ENCODE measurements around the gene ITGB2. TPM values are rescaled to one million over a fixed set of nuclear protein-coding genes. Genes with fewer than 3 reads are reported as not detected.

ITGB2 gene
- total RNA-seq, 1 experiment from 2014 or later = 1.5 TPM

- H3K4me3 ChIP-seq (replicated peaks in 1 of 2; ENCODE audit: low read depth in 1 of 2, low read length in 2 of 2) = no peak overlapping the region
- no peaks in the 10 kb centered on the region for H3K9me3 ChIP-seq (ENCODE audit: control insufficient read depth in 1 of 2, insufficient read depth in 1 of 2, low read depth in 1 of 2, low read length in 2 of 2)
- ATAC-seq = no peak
- H3K4me1 ChIP-seq (ENCODE audit: control insufficient read depth in 1 of 2, insufficient read depth in 2 of 2, low read length in 2 of 2) = peaks cover 10 to 17% of the 10 kb centered on the region in 2 experiments; a peak in 3 of 4 replicates
- H3K9ac ChIP-seq (ENCODE audit: low read length) = no peak overlapping the region
- POLR2A ChIA-PET = no interaction called here
- no TSS peak for BruUV-seq (replicated peaks)
- TF ChIP-seq POLR2AphosphoS5 (IDR thresholded peaks at IDR 0.05; ENCODE audit: low read depth, low read length) (no peak), CEBPB (IDR thresholded peaks at IDR 0.05; ENCODE audit: low read depth) (no peak), SIN3A (IDR thresholded peaks at IDR 0.05; ENCODE audit: low read depth) (no peak), ZNF274 (IDR thresholded peaks at IDR 0.05; ENCODE audit: low read depth, low read length) (no peak), EZH2 (IDR thresholded peaks at IDR 0.05) (no peak)
- DNase-seq (ENCODE audit: low read depth, low spot score) = no peak
- no peak overlapping the region for H3K4me2 ChIP-seq (ENCODE audit: low read length)
- peaks cover 12% of the 10 kb centered on the region; the same call in 1 of the 2 replicates for H3K79me2 ChIP-seq (ENCODE audit: insufficient read depth, low read length)
- H3K36me3 ChIP-seq (ENCODE audit: control insufficient read depth in 1 of 2, insufficient read depth in 2 of 2, low read length in 2 of 2) = peaks cover 11 to 20% of the 10 kb centered on the region in 2 experiments; a peak in 3 of 4 replicates
- intact Hi-C loops (cut with micrococcal nuclease) = no loop called here
- CTCF ChIA-PET = no interaction called here
- H3K9me2 ChIP-seq (ENCODE audit: insufficient read depth) = no peaks in the 10 kb centered on the region
- H3K27me3 ChIP-seq (ENCODE audit: insufficient read depth, low read length) = no peaks in the 10 kb centered on the region
- H2AFZ ChIP-seq (ENCODE audit: low read depth, low read length, poor library complexity, severe bottlenecking) = no peak overlapping the region
- H3K27ac ChIP-seq (ENCODE audit: low read depth, low read length) = no peak overlapping the region
- no peaks in the 10 kb centered on the region for H4K20me1 ChIP-seq (ENCODE audit: insufficient read depth)
- RAD21 ChIA-PET (ENCODE audit: low non-redundant PET in 1 of 2, low total read pairs in 2 of 2, uncharacterized antibody in 2 of 2, unreplicated experiment in 2 of 2) = no interaction called here
Observed at GRCh38 chr21:44848821-44849521, 71.7 kb downstream of the ITGB2 start.

GRCh38 chr21:44847261-44848056 is 73.2 kb downstream of the ITGB2 start:
- TF ChIP-seq POLR2AphosphoS5 (IDR thresholded peaks at IDR 0.05; ENCODE audit: low read depth, low read length) = no peak
- TF ChIP-seq EZH2phosphoT487 (IDR thresholded peaks at IDR 0.05; ENCODE audit: borderline replicate concordance) = no peak
- Histone ChIP-seq H3K9ac (ENCODE audit: low read length) (no peak overlapping the region), H4K20me1 (ENCODE audit: insufficient read depth) (no peaks in the 10 kb centered on the region), H2AFZ (ENCODE audit: low read depth, low read length, poor library complexity, severe bottlenecking) (no peak overlapping the region), H3K27me3 (ENCODE audit: insufficient read depth, low read length) (no peaks in the 10 kb centered on the region), H3K4me3 (replicated peaks in 1 of 2; ENCODE audit: low read depth in 1 of 2, low read length in 2 of 2) (no peak overlapping the region), H3K4me2 (ENCODE audit: low read length) (no peak overlapping the region), H3K4me1 (ENCODE audit: control insufficient read depth in 1 of 2, insufficient read depth in 2 of 2, low read length in 2 of 2) (peaks cover 10 to 17% of the 10 kb centered on the region in 2 experiments; a peak in 3 of 4 replicates), H3K79me2 (ENCODE audit: insufficient read depth, low read length) (0 out of 2 replicates have a peak, but pooled peaks cover under 1% of the 10 kb centered on the region), H3K9me2 (ENCODE audit: insufficient read depth) (no peaks in the 10 kb centered on the region), H3K36me3 (ENCODE audit: control insufficient read depth in 1 of 2, insufficient read depth in 2 of 2, low read length in 2 of 2) (peaks cover 5 to 19% of the 10 kb centered on the region in 2 experiments; a peak in 2 of 4 replicates), H3K9me3 (ENCODE audit: control insufficient read depth in 1 of 2, insufficient read depth in 1 of 2, low read depth in 1 of 2, low read length in 2 of 2) (no peaks in the 10 kb centered on the region), H3K27ac (ENCODE audit: low read depth, low read length) (no peak overlapping the region)
- intact Hi-C loops (cut with micrococcal nuclease) = no loop called here
- ChIA-PET POLR2A (no interaction called here), CTCF (no interaction called here), RAD21 (ENCODE audit: low non-redundant PET in 1 of 2, low total read pairs in 2 of 2, uncharacterized antibody in 2 of 2, unreplicated experiment in 2 of 2) (no interaction called here)
- no TSS peak for BruUV-seq (replicated peaks)
- DNase-seq (ENCODE audit: low read depth, low spot score) (no peak), ATAC-seq (no peak)
